Gastrocnemius medialis (tissue), 4 donors: ENCODE data around the gene CEP112. TPM values are rescaled to one million over a fixed set of nuclear protein-coding genes. Genes with fewer than 3 reads are reported as not detected.

ENCODE experiments used
- ATAC-seq, 2 donors: fragments of 150-250 bp; one replicate each; pipeline ENCODE4 v1.9.1; 2016
- DNase-seq, 2 donors: peaks; one replicate each; pipeline ENCODE4 v3.0.0-alpha.2; 2019
- H3K27ac ChIP-seq, 4 donors: fragments of 200-600 bp; sonication (generic); 1 replicate in 1 of 4; 2 replicates in 3 of 4; pipeline ENCODE4 v1.5.1; 2016 to 2018; ENCODE audit warnings: mild to moderate bottlenecking in 2 of 4, moderate library complexity in 1 of 4
- H3K27me3 ChIP-seq, 3 donors: fragments of 200-600 bp; sonication (generic) in 2 of 3; 1 replicate in 1 of 3; 2 replicates in 2 of 3; pipeline versions ENCODE4 v1.5.1 to v1.6.0; 2016 to 2019; ENCODE audit warnings: mild to moderate bottlenecking in 1 of 3, moderate library complexity in 1 of 3
- H3K36me3 ChIP-seq, 2 donors: fragments of 200-600 bp; sonication (generic) in 1 of 2; one replicate each; pipeline ENCODE4 v1.5.1; 2017 to 2018
- H3K4me1 ChIP-seq, 2 donors: fragments of 200-600 bp; sonication (generic) in 1 of 2; one replicate each; pipeline ENCODE4 v1.5.1; 2016 to 2017; ENCODE audit warnings: mild to moderate bottlenecking in 2 of 2
- H3K4me3 ChIP-seq, 4 donors: fragments of 200-600 bp; sonication (generic) in 3 of 4; 1 replicate in 1 of 4; 2 replicates in 3 of 4; pipeline ENCODE4 v1.5.1; 2016 to 2019; ENCODE audit warnings: mild to moderate bottlenecking in 2 of 4
- H3K9me3 ChIP-seq, 3 donors: fragments of 200-600 bp; sonication (generic) in 2 of 3; 1 replicate in 1 of 3; 2 replicates in 2 of 3; pipeline ENCODE4 v1.5.1; 2016 to 2019
- CTCF ChIP-seq, 5 experiments: fragments of 450-650 bp in 3 of 5; fragments of 200-600 bp in 2 of 5; sonication (generic) in 2 of 5; IDR thresholded peaks in 4 of 5; conservative IDR thresholded peaks in 1 of 5; 1 replicate in 4 of 5; 2 replicates in 1 of 5; pipeline ENCODE4 v1.5.1; 2016 to 2019; ENCODE audit warnings: antibody characterized with exemption in 5 of 5, mild to moderate bottlenecking in 3 of 5, moderate library complexity in 3 of 5
- POLR2A ChIP-seq, 2 donors: fragments of 450-650 bp; IDR thresholded peaks; one replicate each; pipeline ENCODE4 v1.6.1; 2017; ENCODE audit warnings: antibody characterized with exemption in 2 of 2, mild to moderate bottlenecking in 2 of 2, moderate library complexity in 2 of 2
- in situ Hi-C, 4 donors: fragments of 200-750 bp; cut with MboI; loops; one replicate each; pipeline versions ENCODE4 v1.15.0 to v1.8.0; 2017; ENCODE audit warnings: low sequenced_read_pairs in 4 of 4
- intact Hi-C: fragments of 100-400 bp; cut with DNase I; formaldehyde crosslinking; loops from one replicate; pipeline ENCODE4 v1.15.1; 2023; ENCODE audit warnings: low total_unique reads
- total RNA-seq, 4 donors: library from RNA; depleted of rRNA; stranded (reverse); fragments of >200 nt; gene quantifications; one replicate each; pipeline versions ENCODE4 v1.1.0 to v1.2.3, GENCODE V29; 2016

The CEP112 gene
- total RNA-seq, 4 donors from 2014 or later, result 6.1 to 8.7 (median 7.1) TPM

GRCh38 chr17:66002063-66002585 lies 189.8 kb downstream of the CEP112 start:
- no peaks in the 10 kb centered on the region for H3K27me3 ChIP-seq
- TF ChIP-seq CTCF (IDR thresholded peaks at IDR 0.05 in 4 of 5, conservative IDR thresholded peaks at IDR 0.05 in 1 of 5) (no peak), POLR2A (IDR thresholded peaks at IDR 0.05) (no peak)
- H3K9me3 ChIP-seq, result no peaks in the 10 kb centered on the region
- H3K4me1 ChIP-seq, result peaks cover 4 to 7% of the 10 kb centered on the region in 2 donors
- intact Hi-C loops (no loop called here), in situ Hi-C loops (no loop called here)
- ATAC-seq, result no peak
- no peaks in the 10 kb centered on the region for H3K36me3 ChIP-seq
- no peak for DNase-seq
- H3K27ac ChIP-seq, result no peak overlapping the region
- H3K4me3 ChIP-seq, result no peak overlapping the region

GRCh38 chr17:66000216-66000615 lies 191.7 kb downstream of the CEP112 start:
- H3K27ac ChIP-seq, result no peak overlapping the region
- DNase-seq (no peak), ATAC-seq (no peak)
- in situ Hi-C loops, result no loop called here
- no peaks in the 10 kb centered on the region for H3K27me3 ChIP-seq
- intact Hi-C loops, result no loop called here
- H3K4me1 ChIP-seq, result peaks cover 4 to 7% of the 10 kb centered on the region in 2 donors
- no peaks in the 10 kb centered on the region for H3K36me3 ChIP-seq
- no peaks in the 10 kb centered on the region for H3K9me3 ChIP-seq
- H3K4me3 ChIP-seq, result no peak overlapping the region
- TF ChIP-seq POLR2A (IDR thresholded peaks at IDR 0.05), result no peak
- TF ChIP-seq CTCF (IDR thresholded peaks at IDR 0.05 in 4 of 5, conservative IDR thresholded peaks at IDR 0.05 in 1 of 5), result no peak

- Histone ChIP-seq H3K9me3 (no peaks in the 10 kb centered on the region), H3K36me3 (no peaks in the 10 kb centered on the region), H3K4me3 (no peak overlapping the region), H3K4me1 (peaks cover 4 to 7% of the 10 kb centered on the region in 2 donors), H3K27me3 (no peaks in the 10 kb centered on the region), H3K27ac (no peak overlapping the region)
- no peak for DNase-seq
- in situ Hi-C loops, result no loop called here
- no peak for TF ChIP-seq CTCF (IDR thresholded peaks at IDR 0.05 in 4 of 5, conservative IDR thresholded peaks at IDR 0.05 in 1 of 5)
- TF ChIP-seq POLR2A (IDR thresholded peaks at IDR 0.05), result no peak
- no peak for ATAC-seq
- intact Hi-C loops, result no loop called here
Measured at GRCh38 chr17:65998675-65999074, 193.3 kb downstream of the CEP112 start.

DNA sequence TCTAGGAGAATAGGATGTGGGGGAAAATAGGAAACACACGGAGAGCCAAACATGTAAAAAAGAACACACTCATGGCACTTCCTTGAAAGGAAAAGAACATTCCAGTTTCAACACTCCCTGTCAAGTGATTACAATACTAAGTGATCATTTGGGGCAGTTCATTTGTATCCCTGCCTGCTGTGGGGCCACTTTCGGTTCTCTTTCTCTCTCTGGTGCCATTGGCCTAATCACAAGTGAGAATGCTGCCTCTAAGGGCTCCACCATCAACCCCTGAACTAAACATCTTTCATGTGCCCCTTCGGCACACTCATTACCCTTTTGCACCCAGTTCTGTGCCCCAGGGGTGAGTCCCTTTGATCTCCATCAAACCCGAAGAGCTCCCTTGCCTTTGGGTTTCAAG lies 197.3 kb downstream of the CEP112 start:
- Histone ChIP-seq H3K4me3 (no peak overlapping the region), H3K27me3 (no peaks in the 10 kb centered on the region), H3K9me3 (no peaks in the 10 kb centered on the region), H3K36me3 (no peaks in the 10 kb centered on the region), H3K27ac (no peak overlapping the region), H3K4me1 (no peaks in the 10 kb centered on the region)
- intact Hi-C loops (no loop called here), in situ Hi-C loops (no loop called here)
- TF ChIP-seq POLR2A (IDR thresholded peaks at IDR 0.05) (no peak), CTCF (IDR thresholded peaks at IDR 0.05 in 4 of 5, conservative IDR thresholded peaks at IDR 0.05 in 1 of 5) (no peak)
- no peak for ATAC-seq
- DNase-seq, result no peak

GRCh38 chr17:65994114-65994513 lies 197.8 kb downstream of the CEP112 start:
- intact Hi-C loops (no loop called here), in situ Hi-C loops (no loop called here)
- ATAC-seq (no peak), DNase-seq (no peak)
- no peaks in the 10 kb centered on the region for H3K9me3 ChIP-seq
- no peaks in the 10 kb centered on the region for H3K27me3 ChIP-seq
- no peaks in the 10 kb centered on the region for H3K36me3 ChIP-seq
- no peak for TF ChIP-seq CTCF (IDR thresholded peaks at IDR 0.05 in 4 of 5, conservative IDR thresholded peaks at IDR 0.05 in 1 of 5)
- no peak for TF ChIP-seq POLR2A (IDR thresholded peaks at IDR 0.05)
- H3K27ac ChIP-seq, result no peak overlapping the region
- no peak overlapping the region for H3K4me3 ChIP-seq
- no peaks in the 10 kb centered on the region for H3K4me1 ChIP-seq
